ENCODE results near the gene APBA1.
"Not testable (repeated sequence)": the region's sequence is repeated elsewhere in the genome, so short reads cannot be mapped to it uniquely, and the experiment has no call there.

APBA1 gene

DNA sequence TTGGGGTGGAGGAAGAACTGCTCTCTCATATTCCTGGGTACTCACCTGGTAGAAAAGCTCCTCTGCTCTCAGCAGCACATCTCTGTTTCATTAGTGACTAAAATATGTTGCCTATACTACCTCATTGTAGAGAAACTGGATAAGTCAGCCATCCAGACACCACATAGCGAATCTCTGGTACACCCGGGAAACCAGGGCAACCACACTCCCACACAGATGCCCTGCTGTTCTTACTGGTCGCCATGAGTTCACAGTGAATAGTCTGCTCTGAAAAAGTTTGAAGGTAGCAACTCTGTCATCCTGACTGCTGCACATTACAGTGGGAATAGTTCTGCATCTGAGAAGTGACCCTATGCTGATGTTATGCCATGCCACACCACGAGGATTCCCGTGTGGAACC is 212.2 kb downstream of the APBA1 start:
- H3K36me3 Mint-ChIP-seq: no peaks in the 10 kb centered on the region
- no peaks in the 10 kb centered on the region for H3K9me3 Mint-ChIP-seq (ENCODE audit: low read depth)
- H3K27me3 Mint-ChIP-seq: peaks cover 2% of the 10 kb centered on the region
- H3K27ac Mint-ChIP-seq: no peak overlapping the region
- H3K4me1 Mint-ChIP-seq (ENCODE audit: low read depth): no peaks in the 10 kb centered on the region
- no peak overlapping the region for H3K4me3 Mint-ChIP-seq

- Mint-ChIP-seq H3K36me3 (no peaks in the 10 kb centered on the region), H3K4me1 (ENCODE audit: low read depth) (no peaks in the 10 kb centered on the region), H3K9me3 (ENCODE audit: low read depth) (no peaks in the 10 kb centered on the region), H3K27ac (no peak overlapping the region), H3K4me3 (no peak overlapping the region), H3K27me3 (no peaks in the 10 kb centered on the region)
These were observed 214.0 kb downstream of the APBA1 start for GRCh38 chr9:69458176-69458575.

DNA sequence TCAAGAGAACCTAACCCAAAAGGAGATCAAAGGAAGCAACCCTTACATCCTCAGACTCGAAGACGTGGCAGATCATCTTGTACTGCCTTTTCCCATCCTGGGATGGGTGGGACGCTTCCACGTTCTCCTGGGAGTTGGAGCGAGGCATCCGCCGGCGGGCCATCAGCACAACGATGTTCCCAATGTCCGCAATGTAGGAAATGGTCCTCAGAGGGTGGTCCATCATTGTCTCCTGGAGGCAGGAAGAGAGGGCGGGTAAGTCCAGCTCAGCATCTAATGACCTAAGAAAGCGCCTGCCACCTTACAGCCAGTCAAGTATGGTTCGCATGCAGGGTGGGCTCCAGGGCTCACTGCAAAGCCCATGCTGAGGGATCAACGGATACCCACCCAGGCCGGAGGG is 216.0 kb downstream of the APBA1 start:
- no peaks in the 10 kb centered on the region for H3K36me3 Mint-ChIP-seq
- no peaks in the 10 kb centered on the region for H3K4me1 Mint-ChIP-seq (ENCODE audit: low read depth)
- H3K27ac Mint-ChIP-seq: no peak overlapping the region
- no peaks in the 10 kb centered on the region for H3K9me3 Mint-ChIP-seq (ENCODE audit: low read depth)
- no peaks in the 10 kb centered on the region for H3K27me3 Mint-ChIP-seq
- no peak overlapping the region for H3K4me3 Mint-ChIP-seq

DNA sequence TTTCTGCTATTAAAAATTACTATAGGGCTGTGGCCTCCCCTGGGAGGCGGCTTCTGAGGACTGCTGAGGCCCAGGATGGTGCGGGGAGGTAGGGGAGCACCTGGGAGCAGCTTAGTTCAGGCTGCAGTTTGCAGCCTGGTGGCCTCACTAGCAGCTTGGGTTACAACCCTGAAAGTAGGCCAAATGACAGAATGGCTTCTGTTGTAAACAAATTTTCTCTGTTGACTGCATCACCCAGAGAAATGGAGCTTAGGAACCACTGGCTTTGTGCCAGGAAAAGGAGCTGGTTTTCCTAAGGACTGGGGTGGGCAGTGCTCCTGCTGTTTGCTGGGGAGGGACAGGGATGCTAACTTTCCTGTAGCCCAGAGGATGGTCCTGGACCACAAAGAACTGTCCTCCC is 216.9 kb downstream of the APBA1 start:
- Mint-ChIP-seq H3K27me3 (no peaks in the 10 kb centered on the region), H3K4me1 (ENCODE audit: low read depth) (no peaks in the 10 kb centered on the region), H3K9me3 (ENCODE audit: low read depth) (no peaks in the 10 kb centered on the region), H3K27ac (no peak overlapping the region), H3K36me3 (no peaks in the 10 kb centered on the region), H3K4me3 (no peak overlapping the region)

- Mint-ChIP-seq H3K27ac (no peak overlapping the region), H3K4me3 (no peak overlapping the region), H3K9me3 (ENCODE audit: low read depth) (no peaks in the 10 kb centered on the region), H3K4me1 (ENCODE audit: low read depth) (no peaks in the 10 kb centered on the region), H3K27me3 (no peaks in the 10 kb centered on the region), H3K36me3 (no peaks in the 10 kb centered on the region)
These were observed 217.8 kb downstream of the APBA1 start for GRCh38 chr9:69454321-69454720.

DNA sequence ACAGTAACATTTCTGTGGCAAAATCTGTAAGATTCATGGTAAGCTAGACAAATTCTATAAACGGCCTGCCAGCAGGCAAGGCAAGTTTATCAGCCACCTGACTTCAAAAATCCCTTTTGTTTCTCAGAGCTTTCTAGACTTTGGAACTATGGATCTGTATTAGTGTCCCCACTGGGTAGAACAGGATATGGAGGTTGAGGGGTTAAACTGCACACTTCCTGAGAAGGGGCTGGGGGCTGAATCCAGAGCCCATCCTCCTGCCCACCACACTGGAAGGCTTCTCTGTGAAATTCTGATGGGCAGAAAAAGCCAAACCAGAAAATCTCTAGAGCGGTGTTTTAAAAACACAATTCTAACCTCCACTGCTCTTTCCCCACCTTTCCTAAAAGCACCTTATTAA is 218.4 kb downstream of the APBA1 start:
- Mint-ChIP-seq H3K27ac (no peak overlapping the region), H3K4me3 (no peak overlapping the region), H3K9me3 (ENCODE audit: low read depth) (no peaks in the 10 kb centered on the region), H3K4me1 (ENCODE audit: low read depth) (no peaks in the 10 kb centered on the region), H3K36me3 (no peaks in the 10 kb centered on the region), H3K27me3 (no peaks in the 10 kb centered on the region)

DNA sequence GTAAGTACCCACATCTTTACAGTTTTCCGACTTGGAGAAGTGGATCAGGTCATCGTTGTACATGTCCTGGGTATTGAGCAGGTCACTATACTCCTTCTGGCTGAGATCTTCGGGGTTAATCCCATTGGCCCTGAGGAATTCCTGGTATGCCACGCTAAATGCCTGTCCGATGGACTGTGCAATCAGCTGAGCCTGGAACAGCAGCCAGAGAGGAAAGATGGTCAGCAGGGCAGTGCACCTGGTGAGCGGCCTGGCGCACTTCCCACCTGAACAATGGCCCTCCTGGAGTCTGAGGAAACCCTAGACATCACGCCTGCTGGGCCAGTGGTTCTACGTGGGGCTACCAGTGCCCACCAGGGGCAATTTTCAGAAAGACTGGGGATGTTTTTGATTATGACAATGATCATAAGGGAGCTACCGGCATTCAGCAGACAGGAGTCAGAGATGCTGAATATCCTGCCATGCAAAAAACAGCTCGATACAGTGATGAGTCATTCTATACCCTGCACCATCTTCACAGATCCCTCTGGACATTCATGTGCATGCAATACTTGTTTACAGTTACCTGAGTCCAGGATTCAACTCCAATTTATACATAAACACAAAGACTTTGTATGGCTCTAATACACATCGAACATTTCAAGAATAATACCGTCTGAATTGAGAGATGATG is 219.9 kb downstream of the APBA1 start:
- H3K4me1 Mint-ChIP-seq (ENCODE audit: low read depth): no peaks in the 10 kb centered on the region
- H3K9me3 Mint-ChIP-seq (ENCODE audit: low read depth): no peaks in the 10 kb centered on the region
- H3K36me3 Mint-ChIP-seq: no peaks in the 10 kb centered on the region
- H3K27me3 Mint-ChIP-seq: no peaks in the 10 kb centered on the region
- H3K27ac Mint-ChIP-seq: no peak overlapping the region
- H3K4me3 Mint-ChIP-seq: no peak overlapping the region

DNA sequence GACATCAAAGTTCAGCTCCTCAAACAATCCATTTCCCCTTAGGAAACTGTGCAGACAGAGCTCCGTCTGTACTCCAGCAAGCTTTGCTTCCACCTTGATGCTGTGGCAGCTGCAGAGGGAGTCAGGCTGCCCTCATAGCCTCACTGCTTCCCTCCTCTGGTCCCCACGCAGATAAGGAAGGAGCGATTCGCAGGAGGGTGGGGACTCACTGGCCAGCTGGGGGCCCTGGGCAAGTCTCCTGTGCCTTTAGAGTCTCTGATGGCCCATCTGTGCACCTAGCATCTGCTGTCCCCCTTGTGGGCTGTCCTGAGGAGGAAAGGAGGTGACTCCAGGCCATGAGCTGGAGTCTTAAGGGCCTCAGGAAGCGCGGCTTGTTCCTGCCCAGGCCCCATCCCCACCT is 225.7 kb downstream of the APBA1 start:
- no peak overlapping the region for H3K27ac Mint-ChIP-seq
- H3K27me3 Mint-ChIP-seq: no peaks in the 10 kb centered on the region
- H3K9me3 Mint-ChIP-seq (ENCODE audit: low read depth): no peaks in the 10 kb centered on the region
- H3K4me3 Mint-ChIP-seq: no peak overlapping the region
- no peaks in the 10 kb centered on the region for H3K36me3 Mint-ChIP-seq
- H3K4me1 Mint-ChIP-seq (ENCODE audit: low read depth): no peaks in the 10 kb centered on the region

- H3K27ac Mint-ChIP-seq: no peak overlapping the region
- no peaks in the 10 kb centered on the region for H3K9me3 Mint-ChIP-seq (ENCODE audit: low read depth)
- no peaks in the 10 kb centered on the region for H3K36me3 Mint-ChIP-seq
- H3K27me3 Mint-ChIP-seq: no peaks in the 10 kb centered on the region
- no peaks in the 10 kb centered on the region for H3K4me1 Mint-ChIP-seq (ENCODE audit: low read depth)
- H3K4me3 Mint-ChIP-seq: no peak overlapping the region
These were observed 226.9 kb downstream of the APBA1 start for GRCh38 chr9:69445251-69445650.

DNA sequence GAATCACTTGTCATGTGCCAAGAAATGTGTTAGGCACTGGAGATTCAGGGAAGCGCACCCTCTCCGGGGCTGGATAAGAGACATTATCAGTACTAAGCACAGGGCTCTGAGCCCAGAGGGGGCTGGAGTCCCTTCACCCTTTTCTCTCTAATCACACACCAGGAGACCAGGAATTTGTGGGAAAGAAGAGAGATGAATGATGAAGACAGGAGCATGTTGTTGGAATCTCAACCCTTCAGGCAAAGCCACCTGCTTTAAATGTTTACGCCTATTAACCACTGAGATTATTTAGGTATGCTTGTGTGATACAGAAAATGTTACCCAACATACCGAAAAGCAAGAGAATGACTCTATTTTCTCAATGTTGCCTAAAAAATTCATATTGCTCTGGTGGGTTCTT is 227.4 kb downstream of the APBA1 start:
- H3K36me3 Mint-ChIP-seq: no peaks in the 10 kb centered on the region
- H3K27ac Mint-ChIP-seq: no peak overlapping the region
- no peaks in the 10 kb centered on the region for H3K4me1 Mint-ChIP-seq (ENCODE audit: low read depth)
- no peak overlapping the region for H3K4me3 Mint-ChIP-seq
- no peaks in the 10 kb centered on the region for H3K9me3 Mint-ChIP-seq (ENCODE audit: low read depth)
- H3K27me3 Mint-ChIP-seq: no peaks in the 10 kb centered on the region

DNA sequence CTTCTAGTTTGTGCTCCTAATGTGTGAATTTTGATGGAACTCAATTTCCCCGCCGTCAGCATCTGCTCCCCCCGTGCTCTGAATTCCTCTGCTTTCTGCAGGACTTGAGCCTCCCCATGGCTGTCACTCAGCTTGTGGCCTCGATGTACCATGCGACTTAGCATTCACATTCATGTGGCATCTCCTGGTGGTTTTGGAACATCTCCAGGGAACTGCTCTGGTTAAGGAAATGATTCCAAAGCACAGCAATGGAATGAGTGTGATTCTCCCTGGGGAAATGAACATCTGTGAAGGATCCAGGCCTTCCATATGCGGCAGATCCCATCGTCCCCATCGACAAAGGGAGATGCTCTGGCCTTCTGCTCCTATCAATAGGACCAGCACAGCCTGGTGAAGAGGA is 228.2 kb downstream of the APBA1 start:
- Mint-ChIP-seq H3K4me1 (ENCODE audit: low read depth) (no peaks in the 10 kb centered on the region), H3K27ac (no peak overlapping the region), H3K36me3 (no peaks in the 10 kb centered on the region), H3K4me3 (no peak overlapping the region), H3K27me3 (no peaks in the 10 kb centered on the region), H3K9me3 (ENCODE audit: low read depth) (no peaks in the 10 kb centered on the region)

GRCh38 chr9:69443178-69443577 is 229.0 kb downstream of the APBA1 start:
- no peak overlapping the region for H3K27ac Mint-ChIP-seq
- H3K27me3 Mint-ChIP-seq: no peaks in the 10 kb centered on the region
- H3K4me3 Mint-ChIP-seq: no peak overlapping the region
- no peaks in the 10 kb centered on the region for H3K36me3 Mint-ChIP-seq
- no peaks in the 10 kb centered on the region for H3K9me3 Mint-ChIP-seq (ENCODE audit: low read depth)
- H3K4me1 Mint-ChIP-seq (ENCODE audit: low read depth): no peaks in the 10 kb centered on the region

GRCh38 chr9:69442486-69442885 is 229.7 kb downstream of the APBA1 start:
- Mint-ChIP-seq H3K9me3 (ENCODE audit: low read depth) (no peaks in the 10 kb centered on the region), H3K27me3 (no peaks in the 10 kb centered on the region), H3K27ac (no peak overlapping the region), H3K4me1 (ENCODE audit: low read depth) (no peaks in the 10 kb centered on the region), H3K36me3 (no peaks in the 10 kb centered on the region), H3K4me3 (no peak overlapping the region)

DNA sequence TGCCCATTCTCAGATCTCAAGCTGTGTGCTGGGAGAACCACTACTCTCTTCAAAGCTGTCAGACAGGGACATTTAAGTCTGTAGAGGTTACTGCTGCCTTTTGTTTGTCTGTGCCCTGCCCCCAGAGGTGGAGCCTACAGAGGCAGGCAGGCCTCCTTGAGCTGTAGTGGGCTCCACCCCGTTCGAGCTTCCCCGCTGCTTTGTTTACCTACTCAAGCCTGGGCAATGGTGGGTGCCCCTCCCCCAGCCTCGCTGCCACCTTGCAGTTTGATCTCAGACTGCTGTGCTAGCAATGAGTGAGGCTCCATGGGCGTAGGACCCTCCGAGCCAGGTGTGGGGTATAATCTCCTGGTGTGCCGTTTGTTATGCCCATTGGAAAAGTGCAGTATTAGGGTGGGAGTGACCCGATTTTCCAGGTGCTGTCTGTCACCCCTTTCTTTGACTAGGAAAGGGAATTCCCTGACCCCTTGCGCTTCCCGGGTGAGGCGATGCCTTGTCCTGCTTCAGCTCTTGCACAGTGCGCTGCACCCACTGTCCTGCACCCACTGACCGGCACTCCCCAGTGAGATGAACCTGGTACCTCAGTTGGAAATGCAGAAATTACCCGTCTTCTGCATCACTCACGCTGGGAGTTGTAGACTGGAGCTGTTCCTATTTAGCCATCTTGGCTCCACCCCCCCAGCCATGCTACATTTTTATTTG is 231.8 kb downstream of the APBA1 start:
- not testable (repeated sequence) for H3K9me3 Mint-ChIP-seq (ENCODE audit: low read depth); H3K27ac Mint-ChIP-seq; H3K27me3 Mint-ChIP-seq; H3K36me3 Mint-ChIP-seq; H3K4me1 Mint-ChIP-seq (ENCODE audit: low read depth); H3K4me3 Mint-ChIP-seq

DNA sequence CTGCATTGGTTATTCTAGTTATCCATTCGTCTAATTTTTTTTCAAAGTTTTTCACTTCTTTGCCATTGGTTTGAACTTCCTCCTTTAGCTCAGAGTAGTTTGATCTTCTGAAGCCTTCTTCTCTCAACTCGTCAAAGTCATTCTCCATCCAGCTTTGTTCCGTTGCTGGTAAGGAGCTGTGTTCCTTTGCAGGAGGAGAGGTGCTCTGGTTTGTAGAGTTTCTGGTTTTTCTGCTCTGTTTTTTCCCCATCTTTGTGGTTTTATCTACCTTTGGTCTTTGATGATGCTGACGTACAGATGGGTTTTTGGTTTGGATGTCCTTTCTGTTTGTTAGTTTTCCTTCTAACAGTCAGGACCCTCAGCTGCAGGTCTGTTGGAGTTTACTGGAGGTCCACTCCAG is 232.5 kb downstream of the APBA1 start:
- not testable (repeated sequence) for H3K27me3 Mint-ChIP-seq; H3K9me3 Mint-ChIP-seq (ENCODE audit: low read depth); H3K36me3 Mint-ChIP-seq; H3K4me1 Mint-ChIP-seq (ENCODE audit: low read depth); H3K4me3 Mint-ChIP-seq; H3K27ac Mint-ChIP-seq

DNA sequence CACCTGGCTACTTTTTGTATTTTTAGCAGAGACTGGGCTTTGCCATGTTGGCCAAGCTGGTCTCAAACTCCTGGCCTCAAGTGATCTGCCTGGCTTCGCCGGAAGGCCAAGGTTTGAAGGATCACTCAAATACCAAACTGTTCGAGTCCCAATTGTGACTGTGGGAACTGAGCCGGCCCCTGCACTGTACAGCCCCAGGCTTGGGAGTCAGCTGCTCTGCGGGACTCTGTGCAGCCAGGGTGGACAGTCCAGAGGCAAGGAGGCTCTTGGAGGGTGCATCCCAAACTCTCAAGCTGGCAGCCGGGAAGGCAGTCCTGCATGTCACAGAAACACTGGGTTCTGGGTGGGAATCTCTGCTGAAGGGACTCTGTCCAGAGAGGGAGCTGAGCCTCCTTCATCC is 238.2 kb downstream of the APBA1 start:
- H3K27ac Mint-ChIP-seq: no peak overlapping the region
- no peaks in the 10 kb centered on the region for H3K4me1 Mint-ChIP-seq (ENCODE audit: low read depth)
- no peak overlapping the region for H3K4me3 Mint-ChIP-seq
- H3K9me3 Mint-ChIP-seq (ENCODE audit: low read depth): no peaks in the 10 kb centered on the region
- H3K36me3 Mint-ChIP-seq: no peaks in the 10 kb centered on the region
- H3K27me3 Mint-ChIP-seq: peaks cover 1% of the 10 kb centered on the region

All from activated naive CD8-positive, alpha-beta T cell (primary cell).